ENCODE results near the gene NUP205.

GRCh38 chr7:135634191-135634878 lies 76.6 kb downstream of the NUP205 start:
- TF ChIP-seq CTCF (IDR thresholded peaks at IDR 0.05): no peak
- no peak for TF ChIP-seq POLR2A (IDR thresholded peaks at IDR 0.05)

Measured in right lobe of liver (tissue), 4 donors.